Mammary epithelial cell (primary cell): ENCODE results near the gene CLEC16A.

Source experiments
- CTCF ChIP-seq, 2 donors: IDR thresholded peaks in 1 of 2; conservative IDR thresholded peaks in 1 of 2; 2 replicates each; pipeline ENCODE4 v1.5.1; 2011 to 2012; ENCODE audit warnings: inconsistent platforms in 2 of 2, low read length in 2 of 2, mild to moderate bottlenecking in 2 of 2, control low read depth in 1 of 2, low read depth in 1 of 2; ENCODE audit not compliant: insufficient read depth in 1 of 2; ENCODE audit errors: extremely low read depth in 1 of 2
- EZH2 ChIP-seq: IDR thresholded peaks from 2 replicates; pipeline ENCODE4 v1.6.1; 2012; ENCODE audit warnings: low read length, inconsistent platforms, borderline replicate concordance

GRCh38 chr16:10907757-10908045, 36.7 kb upstream of the CLEC16A start:
- TF ChIP-seq CTCF (conservative IDR thresholded peaks at IDR 0.05 in 1 of 2, IDR thresholded peaks at IDR 0.05 in 1 of 2; ENCODE audit: extremely low read depth in 1 of 2, insufficient read depth in 1 of 2, low read depth in 1 of 2, low read length in 2 of 2) (no peak), EZH2 (no peak)
